HG02623 (cell line): ENCODE results near the gene PPARA.
"Not testable (repeated sequence)": the region's sequence is repeated elsewhere in the genome, so short reads cannot be mapped to it uniquely, and the experiment has no call there.

ENCODE experiments used
- ATAC-seq: cut with Tn5 transposase; IDR thresholded peaks from one replicate; pipeline ENCODE4 v1.9.1; 2021; ENCODE audit warnings: moderate library complexity; ENCODE audit not compliant: unreplicated experiment

PPARA gene

DNA sequence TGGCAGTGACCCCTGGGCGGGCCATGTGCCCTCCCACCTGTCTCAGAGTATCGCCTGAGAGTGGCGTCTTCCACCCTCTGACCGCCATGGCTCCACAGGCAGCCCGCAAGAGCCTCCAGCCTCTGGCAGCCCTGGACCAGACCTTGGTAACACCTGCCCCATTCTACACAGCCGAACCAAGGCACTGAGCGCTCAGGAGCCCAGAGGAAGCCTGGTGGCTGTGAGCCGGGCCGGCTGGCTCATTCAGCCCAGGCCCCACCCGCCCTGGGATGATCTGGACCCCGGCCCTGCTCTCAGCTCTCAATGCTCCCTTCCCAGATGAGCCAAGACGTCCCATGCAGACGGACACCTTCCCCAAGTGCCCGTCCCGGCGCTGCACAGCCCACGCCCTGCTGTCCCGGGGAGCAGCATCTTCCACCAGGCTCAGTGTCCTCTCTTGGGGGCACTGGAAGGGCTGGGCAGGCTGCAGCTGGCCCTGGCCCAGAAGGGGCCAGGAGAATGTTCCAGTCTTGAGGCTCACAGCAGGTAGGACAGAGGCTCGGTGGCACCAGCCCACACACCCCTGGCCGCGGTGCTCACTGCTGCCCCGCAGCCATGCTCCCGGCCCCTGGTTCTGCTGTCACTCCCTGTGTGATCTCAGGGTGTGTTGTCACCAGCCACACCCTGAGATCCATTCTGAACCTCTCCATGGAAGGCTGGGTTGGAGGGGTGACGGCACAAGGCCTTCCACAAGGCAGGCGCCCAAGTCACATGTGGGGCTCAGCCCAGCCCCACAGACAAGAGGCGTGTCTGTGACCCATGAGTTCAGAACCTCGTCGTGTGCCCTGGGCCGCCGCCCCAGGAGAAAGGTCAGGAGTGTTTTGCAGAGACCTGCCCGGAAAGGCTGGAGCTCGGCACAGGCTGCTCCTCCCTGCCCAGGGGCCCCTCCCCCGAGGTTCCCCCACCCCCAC lies 24.2 kb upstream of the PPARA start:
- no peak for ATAC-seq

DNA sequence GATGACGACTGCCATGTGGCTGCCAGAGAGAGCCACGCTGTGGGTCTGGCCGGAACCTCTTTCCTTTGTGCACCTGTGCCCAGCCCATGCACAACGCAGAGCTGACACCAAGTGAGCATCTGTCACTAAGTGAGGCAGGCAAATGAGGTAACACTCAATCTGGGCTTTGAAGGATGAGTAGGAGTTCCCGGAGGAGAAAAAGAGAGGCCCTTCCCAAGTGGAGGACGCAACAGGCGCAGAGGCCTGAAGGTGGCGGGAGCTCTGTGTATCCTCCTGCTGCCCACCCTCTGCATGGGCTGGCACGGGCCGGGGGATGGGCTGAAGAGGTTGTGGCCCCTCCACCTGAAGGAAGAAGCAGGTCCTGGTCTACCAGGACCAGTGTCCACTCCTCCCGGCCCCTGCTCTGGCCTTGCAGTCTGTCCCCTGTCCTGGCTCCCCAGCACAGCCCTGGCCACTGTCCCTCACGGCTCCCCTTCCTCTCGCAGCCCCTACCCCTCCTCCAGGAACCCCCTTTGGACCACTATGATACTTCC lies 23.4 kb upstream of the PPARA start:
- ATAC-seq, result no peak

DNA sequence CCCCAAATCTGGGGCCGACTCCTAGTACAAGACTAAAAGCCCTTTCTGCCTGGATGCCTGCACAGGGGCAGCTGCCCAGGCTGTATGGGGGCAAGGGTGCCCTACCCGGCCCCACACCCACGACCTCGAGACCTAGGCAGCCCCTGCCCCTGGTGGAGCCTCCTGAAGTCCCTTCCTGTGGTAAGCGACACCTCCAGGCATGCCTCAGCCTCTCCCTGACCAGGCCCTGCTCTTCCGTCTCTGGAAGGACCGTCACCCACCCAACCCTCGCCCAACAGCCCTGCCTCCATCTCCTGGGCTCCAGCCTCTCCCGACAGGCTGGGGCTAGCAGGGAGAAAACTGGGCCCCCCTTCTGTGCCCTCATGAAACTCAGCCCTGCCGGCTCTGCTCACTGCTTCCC lies 22.8 kb upstream of the PPARA start:
- ATAC-seq, result no peak

DNA sequence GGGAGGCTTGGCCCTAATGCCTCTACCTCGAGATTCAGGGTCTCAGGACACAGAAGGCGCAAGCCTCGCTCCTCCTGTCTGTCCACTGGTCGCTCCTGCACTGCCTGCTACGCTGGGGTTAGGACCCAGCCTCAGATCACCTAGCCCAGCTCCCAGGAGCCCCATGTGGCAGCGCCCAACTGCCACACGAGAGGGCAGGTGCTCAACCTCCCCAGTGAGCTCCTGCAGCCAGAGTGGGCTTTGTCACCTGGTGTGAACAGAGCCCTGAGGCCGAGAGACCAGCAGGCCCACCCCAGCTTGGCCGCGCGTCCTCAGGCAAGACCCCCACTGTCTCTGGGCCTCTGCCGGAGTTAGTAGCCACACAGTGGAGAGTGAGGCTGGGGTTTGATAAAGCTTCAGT lies 21.7 kb upstream of the PPARA start:
- no peak for ATAC-seq

DNA sequence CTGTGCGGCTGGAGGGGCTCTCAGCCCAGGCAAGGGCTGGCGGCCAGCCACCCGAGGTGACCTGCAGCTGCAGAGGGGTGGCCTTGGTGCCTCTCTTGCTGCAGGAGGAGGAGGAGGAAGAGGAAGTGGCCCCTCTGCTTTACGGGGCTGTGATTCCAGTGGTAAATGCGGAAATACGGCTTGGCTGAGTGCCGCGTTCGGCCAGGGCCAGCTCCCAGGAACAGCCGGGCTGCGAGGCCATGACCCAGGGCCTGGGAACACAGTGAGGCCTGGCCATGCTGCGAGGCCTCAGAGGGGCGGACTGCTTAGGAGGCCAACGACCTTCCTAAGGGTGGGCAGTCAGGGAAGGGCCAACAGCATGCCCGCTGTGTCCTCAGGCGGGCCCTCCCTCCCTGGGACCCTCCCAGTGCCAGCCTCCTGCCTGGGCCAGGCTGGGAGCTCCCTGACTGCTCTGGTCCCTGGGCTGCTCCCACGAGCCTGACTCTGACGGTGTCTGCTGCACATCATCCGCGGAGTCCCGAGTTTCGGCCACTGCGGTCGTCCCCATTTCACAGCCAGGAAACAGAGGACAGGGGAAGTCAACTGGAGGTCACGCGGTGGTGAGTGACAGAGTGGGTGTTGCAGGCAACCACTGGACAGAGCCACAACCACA lies 20.8 kb upstream of the PPARA start:
- ATAC-seq, result no peak

DNA sequence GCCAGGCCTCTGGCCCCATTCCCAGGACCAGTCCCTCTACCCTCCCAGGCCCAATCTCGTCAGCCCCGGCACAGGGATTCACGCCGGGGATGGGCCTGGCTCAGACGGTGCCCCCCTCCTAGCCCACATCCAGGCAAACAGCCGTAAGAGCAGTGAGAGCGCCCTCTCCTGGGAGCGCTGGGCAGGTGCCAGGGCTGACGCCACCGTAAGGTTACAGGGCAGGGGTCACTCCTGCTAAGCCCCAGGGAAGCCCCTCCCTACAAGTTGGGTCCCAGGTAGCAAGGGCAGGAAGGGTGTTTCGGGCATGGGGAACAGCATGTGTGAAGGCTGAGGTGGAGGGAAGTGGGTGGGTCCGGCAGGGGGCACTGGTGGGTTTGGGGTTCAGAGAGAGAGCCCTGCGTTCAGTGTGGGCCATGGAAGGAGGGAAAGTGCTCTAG lies 19.2 kb upstream of the PPARA start:
- ATAC-seq, result no peak

DNA sequence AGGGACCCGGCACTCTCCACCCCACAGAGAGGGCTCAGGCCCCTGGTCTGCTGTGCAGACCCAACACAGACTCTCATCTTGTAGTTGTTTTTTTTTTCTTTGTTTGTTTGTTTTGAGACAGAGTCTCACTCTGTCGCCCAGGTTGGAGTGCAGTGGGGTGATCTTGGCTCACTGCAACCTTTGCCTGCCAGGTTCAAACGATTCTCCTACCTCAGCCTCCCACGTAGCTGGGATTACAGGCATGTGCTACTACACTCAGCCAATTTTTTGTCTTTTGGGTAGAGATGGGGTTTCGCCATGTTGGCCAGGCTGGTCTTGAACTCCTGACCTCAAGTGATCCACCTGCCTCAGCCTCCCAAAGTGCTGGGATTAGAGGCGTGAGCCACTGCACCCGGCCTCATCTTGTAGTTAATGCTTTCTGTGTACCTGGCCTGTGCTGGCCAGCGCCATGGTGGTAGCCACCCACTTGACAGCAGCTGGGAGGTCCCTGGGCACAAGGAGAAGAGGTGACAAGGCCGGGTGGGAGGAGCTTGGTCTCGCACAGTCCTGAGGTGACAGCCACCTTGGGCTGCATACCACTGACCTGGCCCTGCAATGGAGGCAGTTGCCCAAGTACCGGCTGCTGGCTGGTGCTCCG lies 18.0 kb upstream of the PPARA start:
- ATAC-seq, result not testable (repeated sequence)

DNA sequence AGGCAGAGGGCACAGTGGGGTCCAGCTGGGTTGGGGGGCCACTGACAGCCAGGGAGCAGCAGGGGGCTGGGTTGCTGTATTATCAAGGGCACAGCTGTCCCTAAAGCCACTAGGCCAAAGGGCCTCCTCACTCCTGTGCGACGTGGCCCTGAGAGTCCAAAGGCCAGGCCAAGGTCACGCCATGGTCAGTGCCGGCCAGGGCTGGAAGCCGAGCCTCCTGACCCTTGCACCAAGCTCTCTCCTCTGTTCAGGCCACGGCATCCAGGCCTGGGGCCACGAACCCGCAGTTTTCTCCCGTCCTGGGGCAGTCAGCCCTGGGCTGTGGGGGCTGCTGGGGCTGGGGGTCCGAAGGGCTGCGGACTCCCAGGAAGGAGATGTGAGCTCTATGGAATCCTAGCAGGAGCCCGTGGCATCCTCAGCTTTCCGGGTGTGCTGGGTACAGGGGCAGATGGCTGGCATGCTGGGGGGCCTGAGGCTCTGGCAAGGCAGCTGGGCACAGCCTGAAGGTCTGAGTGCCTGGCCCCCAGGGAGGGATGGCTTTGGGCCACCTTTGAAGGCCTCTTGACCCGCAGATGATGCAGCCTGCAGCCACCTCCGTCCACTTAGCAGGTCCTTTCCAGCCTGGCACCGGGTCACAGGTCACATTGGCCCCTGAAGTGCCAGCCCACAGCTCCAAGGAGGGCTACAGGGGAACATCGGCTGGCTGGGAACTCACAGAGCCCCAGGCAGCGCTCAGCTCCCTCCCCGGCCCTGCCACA lies 17.3 kb upstream of the PPARA start:
- no peak for ATAC-seq

DNA sequence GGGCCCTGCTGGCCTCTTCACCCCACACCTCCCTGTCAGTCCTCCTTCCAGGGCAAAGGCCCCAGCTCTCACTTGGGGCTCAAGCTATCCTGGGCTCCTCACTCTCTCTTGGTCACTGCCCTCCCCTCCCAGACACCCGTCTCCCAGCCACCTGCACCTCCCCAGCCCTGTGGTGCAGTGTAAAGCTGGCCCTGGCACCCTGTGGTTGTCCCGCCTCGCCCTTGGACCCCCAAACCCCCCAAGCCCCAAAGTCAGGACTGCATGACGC lies 16.8 kb upstream of the PPARA start:
- no peak for ATAC-seq

DNA sequence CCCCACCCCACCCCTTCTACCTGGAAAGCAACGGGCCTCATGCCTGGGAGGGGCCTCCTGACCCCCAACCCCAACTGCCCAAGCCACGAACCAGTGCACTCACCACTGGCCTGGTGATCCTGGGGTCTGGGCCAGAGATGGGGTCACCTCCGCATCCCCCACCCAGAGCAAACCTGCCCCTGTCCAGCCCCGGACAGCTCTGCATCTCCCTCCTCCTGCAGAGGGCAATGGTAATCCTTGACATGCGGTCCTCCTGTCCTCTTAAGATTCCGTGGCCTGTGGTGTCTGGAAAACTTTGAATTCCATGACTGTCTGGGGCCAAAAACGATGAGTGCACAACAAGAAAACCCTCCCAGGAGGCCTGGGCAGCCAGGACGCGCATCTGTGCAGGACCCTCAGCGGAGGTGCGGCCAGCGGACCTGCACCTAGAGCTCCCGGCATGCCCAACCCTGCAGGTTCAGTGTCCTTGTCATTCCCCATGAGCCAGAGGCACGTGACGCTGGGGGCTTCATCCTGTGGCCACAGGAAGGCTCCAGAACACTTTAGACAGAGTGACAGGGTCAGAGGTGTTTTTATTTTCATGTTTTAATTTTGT lies 16.1 kb upstream of the PPARA start:
- no peak for ATAC-seq

DNA sequence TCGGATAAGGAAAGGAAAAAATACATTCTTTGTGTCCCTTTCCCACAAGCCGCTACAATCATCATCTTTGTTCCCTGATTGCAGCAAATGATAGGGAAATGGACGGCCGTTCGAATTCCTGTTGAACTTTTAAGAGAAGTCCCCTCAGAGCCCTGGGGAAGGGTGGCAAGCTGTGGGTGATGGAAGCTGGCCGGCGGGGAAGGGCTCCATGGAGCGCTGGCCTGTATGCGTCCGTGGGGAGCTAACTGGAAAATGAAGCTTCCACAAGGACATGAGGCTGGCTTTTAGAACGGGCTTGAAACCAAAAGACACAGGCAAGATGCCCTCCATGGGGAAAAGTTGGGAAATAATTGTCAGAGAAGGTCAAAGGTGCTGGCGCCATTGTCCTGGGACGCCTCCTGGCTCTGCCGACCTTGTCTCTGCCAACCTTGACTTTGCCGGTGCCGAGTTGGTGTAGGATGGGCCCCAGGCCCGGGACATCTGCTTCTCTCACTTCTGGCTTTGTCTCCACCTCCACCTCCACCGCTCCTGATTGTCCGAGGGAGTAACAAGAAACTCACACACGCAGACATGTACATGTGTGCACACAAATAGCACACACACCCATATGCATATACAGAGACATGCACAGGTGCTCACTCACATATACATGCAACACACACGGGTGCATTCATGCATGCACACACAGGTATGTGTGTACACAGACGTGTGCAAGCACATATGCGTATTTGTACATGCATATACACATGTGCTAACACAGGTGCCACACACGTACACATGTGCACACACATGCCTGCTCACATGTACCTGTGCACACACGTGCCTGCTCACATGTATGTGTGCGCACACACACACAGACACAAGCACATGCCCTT lies 14.5 kb upstream of the PPARA start:
- no peak for ATAC-seq

DNA sequence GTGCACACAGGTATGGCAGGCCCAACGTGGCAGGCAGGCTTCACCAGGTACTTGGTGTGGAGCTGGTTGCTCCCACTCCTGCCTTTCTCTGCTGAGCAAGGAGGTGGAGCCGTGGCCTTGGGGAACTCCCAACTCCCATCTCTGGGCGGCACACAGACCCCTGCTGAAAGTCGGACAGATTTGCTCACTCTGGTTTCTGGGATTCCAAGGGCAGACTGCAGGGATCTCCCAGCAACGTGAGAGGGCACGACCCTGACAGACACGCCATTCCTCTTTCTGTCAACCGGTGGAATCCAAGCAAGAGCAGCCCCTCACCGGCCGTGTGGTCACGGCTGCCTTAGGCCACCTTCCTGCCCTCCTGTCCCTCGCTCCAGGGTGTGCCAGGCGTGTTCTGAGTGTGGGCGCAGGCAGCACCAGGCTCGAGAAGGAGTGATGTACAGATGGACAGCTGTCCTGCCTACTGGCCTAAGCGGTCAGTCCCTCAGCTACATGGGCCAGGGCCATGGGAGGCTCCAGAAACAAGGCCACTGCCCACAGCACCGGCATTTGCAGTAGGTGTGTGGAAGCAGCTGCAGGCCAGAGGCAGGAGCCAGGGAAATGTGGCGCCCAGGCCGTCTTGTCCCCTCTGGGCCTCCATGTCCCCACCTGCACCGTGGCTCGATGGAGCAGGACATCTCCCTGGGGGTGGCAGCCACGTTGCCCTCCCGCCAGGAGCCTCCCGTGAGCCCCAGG lies 13.7 kb upstream of the PPARA start:
- no peak for ATAC-seq

DNA sequence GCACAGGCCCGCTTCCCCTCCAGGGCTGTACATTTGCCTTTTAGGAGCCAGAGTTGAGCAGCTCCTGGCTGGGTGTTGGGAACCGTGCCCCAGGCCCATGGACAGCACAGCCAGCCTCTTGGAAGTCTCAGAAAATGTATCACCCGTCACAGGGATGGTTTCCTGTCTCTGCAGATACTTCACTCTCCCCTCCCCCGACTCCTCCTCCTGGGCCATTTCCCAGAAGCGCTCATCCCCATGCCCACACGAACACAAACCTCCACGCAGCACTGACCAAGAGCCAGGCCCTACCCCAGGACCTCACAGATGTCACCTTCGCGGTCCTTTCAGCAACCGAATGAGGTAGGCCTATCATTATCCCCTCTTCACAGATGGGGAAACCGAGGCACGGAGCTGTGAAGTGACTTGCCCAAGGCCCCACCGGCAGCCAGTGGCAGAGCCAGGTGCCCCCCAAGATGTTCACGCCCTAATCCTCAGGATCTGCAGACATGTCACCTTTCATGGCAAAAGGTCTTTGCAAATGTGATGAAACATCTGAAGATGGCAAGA lies 13.0 kb upstream of the PPARA start:
- ATAC-seq, result no peak

DNA sequence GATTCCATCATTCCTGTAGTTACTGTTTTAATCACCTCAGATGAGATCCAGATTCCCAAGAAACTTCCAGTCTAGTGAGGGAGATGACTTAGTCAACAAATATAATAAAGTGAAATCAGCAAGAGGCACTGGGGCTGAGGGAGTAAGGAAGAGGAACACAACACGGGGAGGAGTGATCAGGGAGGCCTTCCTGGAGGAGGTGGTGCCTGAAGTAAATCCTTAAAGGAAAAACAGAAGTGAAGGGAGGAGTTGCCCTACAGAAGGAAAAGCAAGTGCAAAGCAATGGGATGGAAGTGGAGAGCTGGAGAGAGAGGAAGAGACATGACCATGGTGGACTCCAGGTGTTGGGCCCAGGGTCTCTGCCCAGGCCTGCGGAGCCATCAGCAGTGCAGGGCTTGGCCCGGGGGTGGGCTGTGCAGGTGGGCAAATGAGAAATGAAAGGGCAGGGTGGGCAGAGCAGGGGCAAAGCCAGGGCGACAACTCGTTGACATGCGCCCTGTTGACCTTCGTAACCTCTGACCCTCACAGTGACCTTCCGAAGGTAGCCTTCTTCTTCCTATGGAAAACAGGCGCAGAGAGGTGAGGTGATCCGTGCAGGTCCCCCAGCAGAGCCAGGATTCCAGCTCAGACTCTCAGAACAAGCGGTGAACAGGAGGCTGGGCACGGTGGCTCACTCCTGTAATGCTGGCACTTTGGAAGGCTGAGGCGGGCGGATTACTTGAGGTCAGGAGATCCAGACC lies 12.1 kb upstream of the PPARA start:
- no peak for ATAC-seq

DNA sequence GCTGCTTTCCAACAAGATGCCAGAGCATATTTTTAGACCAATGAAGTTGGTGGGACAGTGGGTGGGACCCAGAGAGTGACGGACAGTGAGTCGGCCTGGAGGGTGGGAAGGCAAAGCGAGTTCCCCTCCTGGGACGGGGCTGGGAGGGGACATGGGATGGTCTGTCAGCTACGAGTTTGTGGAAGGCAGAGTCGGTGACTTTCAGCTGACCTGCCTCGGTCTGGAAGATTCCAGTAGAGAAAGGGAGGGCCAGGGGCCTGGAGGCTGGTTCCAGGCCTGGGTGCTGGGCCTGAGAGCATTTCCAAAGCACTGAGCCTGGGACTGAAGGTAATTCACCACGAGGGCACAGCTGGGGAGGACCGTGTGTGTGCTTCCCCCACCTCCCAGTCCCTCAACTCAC lies 10.9 kb upstream of the PPARA start:
- not testable (repeated sequence) for ATAC-seq

DNA sequence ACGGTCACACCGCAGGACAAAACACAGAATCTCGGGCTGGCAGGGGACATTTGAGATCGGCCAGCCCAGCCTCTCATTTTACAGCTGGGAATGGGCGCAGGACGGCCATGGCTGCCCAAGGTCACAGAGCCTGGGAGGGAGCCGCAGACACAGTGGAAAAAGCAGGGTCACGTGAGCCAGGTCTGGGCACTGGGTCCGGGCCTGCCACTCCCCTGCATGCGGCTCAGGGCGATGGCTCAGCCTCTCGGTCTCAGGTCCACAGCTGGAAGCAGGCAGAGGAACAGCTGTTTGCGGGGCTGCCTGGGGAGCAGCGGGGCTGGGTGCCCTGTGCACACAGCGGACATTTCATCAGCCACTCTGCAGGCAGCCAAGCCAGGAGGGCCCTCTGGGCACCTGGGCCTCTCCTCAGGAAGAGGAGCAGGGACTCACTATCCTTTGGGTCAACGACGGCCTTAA lies 10.4 kb upstream of the PPARA start:
- ATAC-seq, result no peak

DNA sequence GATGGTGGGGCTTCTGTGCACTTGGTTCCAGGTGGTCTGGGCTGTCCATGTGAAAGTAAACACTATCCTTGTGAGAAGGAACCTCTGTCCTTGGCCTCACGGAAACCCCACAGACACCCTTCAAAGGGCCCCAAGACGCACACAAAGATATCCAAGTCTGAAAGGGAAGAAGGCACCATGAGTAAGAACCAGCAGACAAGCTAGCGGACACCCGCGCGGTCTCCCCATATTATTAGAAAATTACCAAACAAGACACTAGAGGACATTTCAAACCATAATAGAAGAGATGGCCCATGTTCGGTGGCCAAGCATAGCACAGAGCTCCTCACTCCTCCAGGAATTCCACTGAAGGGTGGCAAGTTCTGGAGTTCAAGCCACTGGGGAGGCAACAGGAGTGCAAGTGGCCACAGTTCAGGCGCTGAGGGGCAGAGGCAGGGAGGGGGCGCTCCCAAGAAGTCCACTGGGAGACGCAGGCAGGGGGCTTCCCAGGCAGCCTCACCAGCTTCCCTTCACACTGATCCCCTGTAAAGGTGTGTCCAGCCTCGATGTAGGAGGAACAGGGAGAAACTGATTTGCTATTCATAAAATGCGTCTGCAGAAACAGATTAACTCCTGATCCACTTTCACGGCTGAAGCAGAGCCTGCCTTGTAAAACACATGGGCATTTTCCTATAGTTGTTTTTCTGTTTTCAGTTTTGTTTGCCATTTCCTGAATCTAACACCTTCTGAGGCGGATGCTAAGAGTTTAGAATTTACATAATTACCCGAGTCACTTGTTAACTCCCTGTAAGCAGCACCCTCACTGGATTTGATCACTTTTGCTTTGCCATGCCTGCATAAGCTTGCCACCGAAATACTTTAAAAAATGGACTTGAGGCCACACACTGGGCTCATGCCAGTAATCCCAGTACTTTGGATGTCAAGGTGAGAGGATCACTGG lies 9.1 kb upstream of the PPARA start:
- ATAC-seq, result no peak
